COR-L47 (cell line): ENCODE data around the gene ITCH.
"Not testable (repeated sequence)": the region's sequence is repeated elsewhere in the genome, so short reads cannot be mapped to it uniquely, and the experiment has no call there.

Experiments used
- DNase-seq: peaks from one replicate; lab custom pipeline; 2025; lab: John Stamatoyannopoulos, UW

ITCH gene

DNA sequence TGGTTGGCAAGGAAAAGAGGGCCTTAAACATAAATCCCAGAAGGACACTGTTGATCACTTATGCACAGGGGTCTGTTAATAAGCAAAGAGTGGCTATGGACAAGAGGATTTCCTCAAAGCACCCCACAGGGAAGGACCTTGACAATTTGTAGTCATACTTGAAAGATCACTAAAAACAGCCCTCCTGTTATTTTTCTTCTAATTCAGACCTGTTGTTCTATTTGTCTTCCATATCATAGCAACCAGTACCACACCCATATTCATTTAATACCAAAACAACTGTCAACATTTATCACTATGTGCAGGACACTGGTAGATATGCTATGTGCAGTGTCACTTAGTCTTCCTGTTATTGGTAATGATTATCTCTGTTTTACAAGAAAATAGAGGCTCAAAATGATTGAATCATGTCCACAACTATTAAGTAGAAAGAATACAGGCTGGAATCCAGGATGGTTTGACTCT, 149.9 kb downstream of the ITCH start:
- DNase-seq, result no peak

- DNase-seq, result not testable (repeated sequence)
These were observed 151.0 kb downstream of the ITCH start for GRCh38 chr20:34514034-34514433.

GRCh38 chr20:34514897-34515483, 151.9 kb downstream of the ITCH start:
- no peak for DNase-seq

DNA sequence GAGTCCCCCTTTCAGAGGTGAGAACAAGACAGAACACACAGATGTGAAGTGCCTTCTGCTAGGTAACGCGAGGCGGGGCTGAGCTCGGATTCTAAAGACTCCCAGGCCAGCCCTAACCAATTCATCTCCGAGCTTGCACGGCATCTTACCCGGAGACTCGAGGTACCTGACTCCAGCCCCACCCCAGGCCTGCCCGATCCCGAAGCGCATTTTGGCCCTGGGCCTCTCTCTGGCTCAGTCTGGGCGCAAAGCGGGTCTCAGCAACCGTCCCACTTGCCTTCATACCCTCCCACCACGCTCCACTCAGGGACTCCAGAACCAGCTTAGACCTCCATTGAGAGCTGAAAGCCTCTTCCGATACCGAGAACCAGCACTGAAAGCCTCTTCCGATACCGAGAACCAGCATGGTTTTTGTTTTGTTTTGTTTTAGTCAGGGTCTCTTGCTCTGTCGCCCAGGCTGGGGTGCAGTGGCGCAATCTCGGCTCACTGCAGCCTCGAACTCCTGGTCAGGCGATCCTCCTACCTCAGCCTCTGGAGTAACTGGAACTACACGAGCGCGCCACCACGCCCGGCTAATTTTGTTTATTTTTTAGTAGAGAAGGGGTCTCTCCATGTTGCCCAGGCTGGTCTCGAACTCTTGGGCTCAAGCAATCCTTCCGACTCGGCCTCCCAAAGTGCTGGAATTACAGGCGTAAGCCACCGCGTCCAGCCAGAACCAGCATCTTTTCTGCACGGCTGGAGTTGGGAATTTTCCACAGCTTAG, 152.6 kb downstream of the ITCH start:
- DNase-seq, result peak; percentile 72

DNA sequence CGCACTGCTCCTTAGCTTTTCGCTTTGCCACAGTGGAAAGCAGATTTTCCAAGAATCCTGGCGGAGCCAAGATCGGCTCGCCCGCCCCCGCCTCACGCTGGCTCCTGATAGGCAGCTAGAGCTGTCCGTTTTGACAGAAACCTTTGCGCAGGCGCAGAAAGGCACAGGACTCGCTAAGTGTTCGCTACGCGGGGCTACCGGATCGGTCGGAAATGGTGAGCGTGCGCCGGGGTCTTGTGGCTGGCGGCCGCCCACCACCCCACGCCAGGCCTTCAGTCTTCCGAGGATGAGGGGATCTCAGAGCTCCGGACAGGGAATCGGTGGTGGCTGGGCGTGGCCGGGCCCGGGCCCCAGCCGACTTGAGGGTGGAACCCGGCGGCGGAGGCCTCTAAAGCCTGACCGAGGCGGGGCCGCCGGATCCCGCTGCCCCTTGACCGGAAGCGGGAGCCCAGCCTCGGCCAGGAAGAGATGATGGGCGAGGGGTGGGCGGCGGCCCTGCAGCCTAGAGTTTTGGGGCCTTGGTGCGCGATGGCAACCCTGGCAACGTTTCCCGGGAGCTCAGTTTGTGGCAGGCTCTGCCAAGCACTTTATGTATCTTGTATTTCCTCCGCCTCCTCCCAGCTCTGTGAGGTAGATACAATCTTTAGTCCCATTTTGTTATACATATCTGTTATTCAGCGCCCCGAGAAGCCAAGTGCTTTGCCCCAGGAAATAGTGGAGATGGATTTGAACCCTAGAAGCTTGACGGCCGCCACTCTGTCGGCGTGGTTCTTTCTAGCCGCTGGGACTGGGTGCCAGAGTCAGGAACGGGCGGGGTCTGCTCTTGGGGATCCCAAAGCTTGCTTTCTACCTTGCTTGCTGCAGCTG, 153.4 kb downstream of the ITCH start, which contains the start of gene DYNLRB1:
Gene DYNLRB1 (plus strand): TSS at position 176 of the 867 bp plus-strand sequence. CDS start 37 bp downstream, at position 213.
- DNase-seq, result peak; percentile 96

- no peak for DNase-seq
These were observed 154.0 kb downstream of the ITCH start for GRCh38 chr20:34517114-34517505.

- DNase-seq, result not testable (repeated sequence)
These were observed 155.8 kb downstream of the ITCH start for GRCh38 chr20:34518863-34519262.

GRCh38 chr20:34519841-34520240, 156.8 kb downstream of the ITCH start:
- not testable (repeated sequence) for DNase-seq

DNA sequence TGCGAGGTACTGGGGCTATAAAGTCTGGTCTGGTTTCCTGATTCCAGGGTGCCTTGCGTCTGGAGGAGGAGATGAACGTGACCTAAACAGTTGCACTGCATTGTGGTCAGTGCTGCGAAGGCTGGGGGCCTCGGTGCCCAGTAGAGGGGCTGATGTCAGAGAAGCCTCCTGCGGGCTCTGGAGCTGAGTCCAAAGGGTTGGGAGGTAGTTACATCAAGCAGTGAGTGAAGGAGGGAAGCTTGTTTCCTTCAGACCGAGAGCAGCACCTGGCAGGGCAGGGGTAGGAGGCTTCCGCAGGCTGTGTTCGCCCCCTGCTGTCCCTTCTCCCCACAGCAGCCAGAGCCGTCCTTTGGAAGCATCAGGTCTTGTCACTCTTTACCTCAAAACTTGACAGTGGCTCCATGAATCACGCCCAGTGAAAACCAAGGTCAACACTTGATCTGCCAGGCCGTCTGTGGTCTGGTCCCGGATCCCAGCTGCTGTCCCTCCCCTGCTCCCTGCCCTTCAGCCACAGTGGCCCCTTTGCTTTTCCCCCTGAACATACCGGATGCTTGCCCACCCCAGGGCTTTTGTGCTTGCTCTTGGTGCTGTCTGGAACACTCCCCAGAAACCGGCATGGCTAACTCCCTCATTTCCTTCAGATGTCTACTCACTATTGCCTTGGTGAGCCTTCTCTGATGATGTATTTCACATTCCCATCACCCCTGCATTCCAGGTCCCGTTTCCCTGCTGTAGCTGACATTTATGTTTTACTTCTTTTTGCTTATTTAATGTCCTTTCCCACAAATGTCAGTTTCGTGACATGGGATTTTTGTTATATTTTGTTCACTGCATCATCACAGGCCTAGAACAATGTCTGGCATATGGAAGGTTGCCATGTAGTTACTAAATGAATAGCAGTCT, 160.1 kb downstream of the ITCH start:
- peak; percentile 41 for DNase-seq

DNA sequence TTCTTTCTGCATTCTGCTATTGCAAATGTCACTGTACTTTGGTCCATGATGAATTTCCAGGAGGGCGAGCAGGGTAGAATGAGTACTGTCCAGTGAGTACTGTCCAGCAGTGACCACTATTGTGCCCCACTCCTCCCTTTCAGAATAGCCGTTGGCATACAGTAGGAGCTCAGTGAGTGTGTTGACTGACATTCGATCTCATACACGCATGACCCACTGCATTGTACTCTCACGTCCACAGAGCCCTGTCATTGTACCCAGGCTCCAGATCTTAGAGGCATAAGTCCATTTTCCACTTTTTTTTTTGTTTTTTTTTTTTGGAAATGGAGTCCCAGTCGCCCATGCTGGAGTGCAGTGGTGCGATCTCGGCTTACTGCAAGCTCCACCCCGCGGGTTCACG, 161.4 kb downstream of the ITCH start:
- no peak for DNase-seq

DNA sequence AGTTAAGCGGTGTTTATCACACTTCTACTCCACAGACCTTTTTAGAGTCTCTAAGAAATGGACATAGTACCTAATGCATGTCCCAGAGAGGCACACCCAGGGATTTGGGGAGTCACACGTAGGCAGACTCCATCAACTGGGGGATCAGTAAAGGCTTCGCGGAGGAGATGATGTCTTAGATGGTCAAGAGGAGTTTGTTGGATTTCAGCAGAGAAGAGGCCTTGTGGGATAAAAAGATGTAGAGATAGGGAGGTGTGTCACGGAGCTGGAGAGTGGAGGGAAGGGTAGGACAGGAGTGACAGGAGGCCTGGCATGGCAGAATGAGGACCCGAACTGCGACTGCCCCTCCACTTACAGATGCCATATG, 162.3 kb downstream of the ITCH start:
- no peak for DNase-seq

DNA sequence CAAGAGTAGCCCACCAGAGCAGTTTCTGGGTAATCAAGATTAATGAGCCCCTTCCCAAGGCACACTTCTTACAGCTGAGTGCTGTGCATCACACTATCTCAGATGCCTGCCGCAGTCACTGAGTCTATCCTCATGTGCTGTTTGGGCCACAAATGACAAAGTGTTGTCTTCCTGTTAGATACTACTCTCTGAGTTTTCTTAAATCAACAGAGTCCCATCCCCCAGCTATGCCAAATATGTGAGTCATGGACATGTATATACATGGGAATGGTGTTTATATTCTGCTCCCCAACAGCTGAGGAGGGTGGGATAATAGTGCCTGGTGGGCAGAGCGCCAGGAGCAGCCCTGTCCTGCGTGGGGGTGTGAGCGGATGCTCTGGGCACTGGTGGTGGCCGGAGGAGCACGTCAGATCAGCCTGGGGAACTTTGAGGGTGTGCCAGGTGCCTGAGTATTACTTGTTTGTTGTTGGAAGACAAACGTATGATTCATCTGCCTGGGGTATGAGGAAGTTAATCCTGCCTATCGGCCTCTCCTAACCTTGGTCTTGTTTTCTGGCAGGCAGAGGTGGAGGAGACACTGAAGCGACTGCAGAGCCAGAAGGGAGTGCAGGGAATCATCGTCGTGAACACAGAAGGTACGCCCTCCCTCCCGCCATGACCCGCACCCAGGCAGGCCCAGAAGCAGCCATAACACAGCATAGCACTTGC, 162.8 kb downstream of the ITCH start:
- DNase-seq, result peak; percentile 41

- DNase-seq, result no peak
These were observed 163.4 kb downstream of the ITCH start for GRCh38 chr20:34526466-34526865.

GRCh38 chr20:34527016-34527415, 163.9 kb downstream of the ITCH start:
- DNase-seq, result no peak

DNA sequence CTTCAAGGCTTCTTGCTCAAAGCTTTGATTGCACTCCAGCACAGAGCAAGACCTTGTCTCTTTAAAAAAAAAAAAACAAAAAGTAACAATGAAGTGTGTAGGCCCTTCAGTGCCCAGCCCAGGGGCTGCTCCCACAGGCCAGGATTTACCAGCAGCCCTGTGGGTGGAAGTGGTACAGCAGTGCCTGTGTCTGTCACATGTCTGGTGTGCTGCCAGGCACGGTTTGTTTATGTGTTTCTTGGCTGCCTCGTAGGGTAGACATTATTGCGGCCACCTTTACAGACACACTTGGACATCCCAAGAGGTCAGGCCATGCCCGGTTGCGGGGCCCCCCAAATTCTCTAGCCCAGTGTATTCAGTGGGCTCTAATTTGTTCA, 165.8 kb downstream of the ITCH start:
- DNase-seq, result no peak

GRCh38 chr20:34529742-34530141, 166.7 kb downstream of the ITCH start:
- DNase-seq, result no peak

DNA sequence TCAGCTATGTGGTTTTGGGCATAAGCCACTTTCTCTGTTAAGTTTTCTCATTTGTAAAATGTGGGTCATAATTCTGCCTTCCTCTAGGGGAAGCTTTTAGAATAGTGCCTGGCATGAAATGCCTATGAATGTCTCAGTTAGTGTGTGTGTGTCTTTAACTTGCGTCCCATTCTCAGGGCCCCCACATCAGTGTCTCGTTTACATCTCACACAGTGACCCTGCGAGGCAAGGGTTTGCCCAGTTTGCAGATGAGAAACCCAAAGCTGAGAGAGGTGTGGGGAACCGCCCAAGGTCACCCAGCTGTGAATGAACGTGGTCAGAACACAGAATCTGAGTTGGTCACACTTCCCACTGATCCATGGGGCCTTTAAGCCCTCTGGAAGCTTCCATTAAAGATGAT, 167.3 kb downstream of the ITCH start:
- DNase-seq, result no peak

GRCh38 chr20:34531608-34532265, 168.7 kb downstream of the ITCH start:
- DNase-seq, result no peak

DNA sequence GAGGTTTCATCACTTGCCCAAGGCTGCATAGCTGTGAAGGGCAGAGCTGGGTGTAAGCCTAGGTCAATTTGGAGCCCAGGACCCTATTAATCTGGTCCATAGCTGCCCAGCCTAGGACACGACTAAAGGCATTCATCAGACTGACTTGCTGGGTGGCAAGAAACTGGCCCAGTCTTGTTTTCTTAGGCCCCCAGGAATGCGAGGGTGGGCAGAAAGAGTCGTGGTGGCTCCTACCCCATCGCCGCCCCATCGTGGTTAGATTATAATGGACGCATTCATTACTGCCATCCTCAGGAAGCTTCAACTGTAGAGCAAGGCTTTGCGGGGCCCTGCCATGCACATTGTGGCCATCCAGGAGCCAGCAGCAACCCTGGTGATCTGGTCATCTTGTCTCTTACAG, 169.2 kb downstream of the ITCH start:
- no peak for DNase-seq

DNA sequence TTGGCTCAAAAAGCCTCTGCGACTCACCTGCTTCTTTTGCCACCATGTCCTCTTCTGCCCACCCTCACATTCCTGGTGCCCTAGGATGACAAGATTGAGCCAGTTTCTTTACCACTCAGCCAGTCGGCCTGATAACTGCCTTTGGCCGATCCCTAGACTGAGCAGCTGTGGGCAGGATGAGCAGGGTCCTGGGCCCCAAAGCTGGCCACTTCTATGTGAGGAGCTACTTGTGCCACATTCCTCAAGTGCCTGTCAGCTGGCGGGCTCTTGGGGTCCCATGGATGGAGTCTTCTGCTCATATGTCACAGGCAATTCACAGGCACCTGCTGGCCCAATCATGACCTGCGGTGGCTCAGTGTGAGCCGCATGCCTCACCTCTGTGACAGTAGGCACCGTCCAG, 169.7 kb downstream of the ITCH start:
- DNase-seq, result no peak
